HepG2 (cell line): Measurements from ENCODE around the gene AKAP12. TPM values are rescaled to one million over a fixed set of nuclear protein-coding genes. Genes with fewer than 3 reads are reported as not detected.

Source experiments
- ATF6 ChIP-seq: sonication (generic); formaldehyde crosslinking; conservative IDR thresholded peaks from 2 replicates; pipeline ENCODE4 v1.4.0; 2020; ENCODE audit warnings: missing genetic modification reagents
- DRAP1 ChIP-seq: IDR thresholded peaks from 2 replicates; pipeline ENCODE4 v1.6.1; 2016; ENCODE audit warnings: missing genetic modification reagents, missing compliant biosample characterization
- KDM5B ChIP-seq: sonication (generic); formaldehyde crosslinking; IDR thresholded peaks from 2 replicates; pipeline ENCODE4 v1.4.0; 2020; ENCODE audit warnings: missing genetic modification reagents, mild to moderate bottlenecking, borderline replicate concordance
- MLX ChIP-seq: IDR thresholded peaks from 2 replicates; pipeline ENCODE4 v1.6.1; 2016
- MNT ChIP-seq: fragments of 450-650 bp; IDR thresholded peaks from 2 replicates; pipeline ENCODE4 v1.6.1; 2016
- MZF1 ChIP-seq: sonication (generic); formaldehyde crosslinking; IDR thresholded peaks from 2 replicates; pipeline ENCODE4 v1.8.1; 2023; ENCODE audit warnings: mild to moderate bottlenecking, missing genetic modification reagents, borderline replicate concordance
- SP5 ChIP-seq: IDR thresholded peaks from 2 replicates; pipeline ENCODE4 v1.6.1; 2016; ENCODE audit warnings: low read depth, borderline replicate concordance
- THAP9 ChIP-seq: sonication (generic); formaldehyde crosslinking; IDR thresholded peaks from 2 replicates; pipeline ENCODE4; 2020; ENCODE audit warnings: missing genetic modification reagents, mild to moderate bottlenecking, borderline replicate concordance
- ZKSCAN5 ChIP-seq: sonication (generic); formaldehyde crosslinking; IDR thresholded peaks from 2 replicates; pipeline ENCODE4 v1.5.1; 2020; ENCODE audit warnings: mild to moderate bottlenecking, missing genetic modification reagents
- ZNF614 ChIP-seq: IDR thresholded peaks from 2 replicates; pipeline ENCODE4 v1.6.1; 2018; ENCODE audit warnings: missing biosample characterization, missing genetic modification reagents, inconsistent platforms, borderline replicate concordance
- polyA plus RNA-seq, 8 experiments: library from polyadenylated mRNA; depleted of rRNA in 3 of 8; stranded (reverse) in 7 of 8; unstranded in 1 of 8; fragments of >200 nt; fragmentation: Illumina TruSeq in 4 of 8; extraction: Trizol in 4 of 8; gene quantifications; 2 replicates each; pipeline versions ENCODE4 v1.2.1 to v1.2.3, GENCODE V29; 2011 to 2016; ENCODE audit warnings: low read depth in 4 of 8, missing spikeins in 1 of 8, mixed read lengths in 1 of 8; ENCODE audit not compliant: insufficient read depth in 1 of 8
- total RNA-seq, 5 experiments: library from RNA; depleted of rRNA; stranded (reverse); fragments of >200 nt; fragmentation: Illumina TruSeq; extraction: Trizol; gene quantifications; 2 replicates each; pipeline ENCODE4 v1.2.3, GENCODE V29; 2016; ENCODE audit warnings: low read depth in 1 of 5

The AKAP12 gene
- total and polyA plus RNA-seq, 2 of the 13 experiments (the other 11 are each of a cell fraction or from before 2014, with no cell fraction given), result 10.6 to 19.0 TPM

GRCh38 chr6:151352410-151353396 lies 112.9 kb downstream of the AKAP12 start (continued):
- TF ChIP-seq MNT (no peak), KDM5B (no peak), DRAP1 (CRISPR knock-in tag) (no peak), ATF6 (no peak), MLX (CRISPR knock-in tag) (no peak), ZNF614 (CRISPR knock-in tag) (no peak), ZKSCAN5 (CRISPR knock-in tag) (no peak), SP5 (CRISPR knock-in tag) (no peak), THAP9 (no peak), MZF1 (CRISPR knock-in tag) (no peak)
